GM21360 (cell line): ENCODE data around the gene UGT1A1.

Experiments used
- ATAC-seq: cut with Tn5 transposase; IDR thresholded peaks from one replicate; pipeline ENCODE4 v1.9.1; 2021; ENCODE audit warnings: mild to moderate bottlenecking, moderate library complexity; ENCODE audit not compliant: unreplicated experiment

The UGT1A1 gene

GRCh38 chr2:233794128-233794658 lies 34.1 kb downstream of the UGT1A1 start:
- ATAC-seq, result no peak

GRCh38 chr2:233795735-233796171 lies 35.7 kb downstream of the UGT1A1 start:
- no peak for ATAC-seq

- no peak for ATAC-seq
These were observed 36.2 kb downstream of the UGT1A1 start for GRCh38 chr2:233796254-233796653.

GRCh38 chr2:233798335-233799086 lies 38.4 kb downstream of the UGT1A1 start:
- ATAC-seq, result no peak

GRCh38 chr2:233799087-233799665 lies 39.1 kb downstream of the UGT1A1 start:
- no peak for ATAC-seq

- ATAC-seq, result no peak
These were observed 39.6 kb downstream of the UGT1A1 start for GRCh38 chr2:233799716-233800115.

- no peak for ATAC-seq
These were observed 40.1 kb downstream of the UGT1A1 start for GRCh38 chr2:233800208-233800607.

GRCh38 chr2:233801357-233802131 lies 41.5 kb downstream of the UGT1A1 start:
- no peak for ATAC-seq

GRCh38 chr2:233802132-233802815 lies 42.2 kb downstream of the UGT1A1 start:
- no peak for ATAC-seq

GRCh38 chr2:233803292-233803911 lies 43.3 kb downstream of the UGT1A1 start:
- no peak for ATAC-seq

GRCh38 chr2:233803994-233804393 lies 43.9 kb downstream of the UGT1A1 start:
- no peak for ATAC-seq

- ATAC-seq, result no peak
These were observed 47.3 kb downstream of the UGT1A1 start for GRCh38 chr2:233807215-233807865.

GRCh38 chr2:233807966-233808935 lies 48.2 kb downstream of the UGT1A1 start:
- ATAC-seq, result no peak

- no peak for ATAC-seq
These were observed 50.3 kb downstream of the UGT1A1 start for GRCh38 chr2:233810385-233810784.

GRCh38 chr2:233811087-233811486 lies 51.0 kb downstream of the UGT1A1 start:
- ATAC-seq, result no peak

- no peak for ATAC-seq
These were observed 51.7 kb downstream of the UGT1A1 start for GRCh38 chr2:233811732-233812131.

GRCh38 chr2:233813236-233814055 lies 53.4 kb downstream of the UGT1A1 start:
- no peak for ATAC-seq
